Measurements from ENCODE around the gene TTC7B.

DNA sequence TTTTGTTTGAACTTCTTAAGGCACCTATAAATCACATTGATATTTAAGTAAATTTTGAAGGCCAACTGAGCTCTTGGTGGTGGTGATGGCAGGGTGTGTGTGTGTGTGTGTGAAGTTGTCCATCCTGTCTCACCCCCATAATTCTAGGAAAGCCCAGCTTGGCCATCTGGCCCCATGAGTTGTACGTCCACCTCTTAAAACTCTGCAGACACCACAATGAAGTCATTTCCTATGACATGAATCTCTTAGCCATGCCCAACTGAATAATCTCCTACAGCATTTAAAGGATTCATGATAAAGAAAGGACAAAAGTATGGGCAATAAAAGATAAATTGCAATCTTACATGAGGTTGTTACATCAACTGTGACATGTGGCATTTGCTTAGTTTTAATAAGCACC, 123.4 kb downstream of the TTC7B start:
- TF ChIP-seq POLR2A (IDR thresholded peaks at IDR 0.05) = no peak
- TF ChIP-seq, protein P1, sequence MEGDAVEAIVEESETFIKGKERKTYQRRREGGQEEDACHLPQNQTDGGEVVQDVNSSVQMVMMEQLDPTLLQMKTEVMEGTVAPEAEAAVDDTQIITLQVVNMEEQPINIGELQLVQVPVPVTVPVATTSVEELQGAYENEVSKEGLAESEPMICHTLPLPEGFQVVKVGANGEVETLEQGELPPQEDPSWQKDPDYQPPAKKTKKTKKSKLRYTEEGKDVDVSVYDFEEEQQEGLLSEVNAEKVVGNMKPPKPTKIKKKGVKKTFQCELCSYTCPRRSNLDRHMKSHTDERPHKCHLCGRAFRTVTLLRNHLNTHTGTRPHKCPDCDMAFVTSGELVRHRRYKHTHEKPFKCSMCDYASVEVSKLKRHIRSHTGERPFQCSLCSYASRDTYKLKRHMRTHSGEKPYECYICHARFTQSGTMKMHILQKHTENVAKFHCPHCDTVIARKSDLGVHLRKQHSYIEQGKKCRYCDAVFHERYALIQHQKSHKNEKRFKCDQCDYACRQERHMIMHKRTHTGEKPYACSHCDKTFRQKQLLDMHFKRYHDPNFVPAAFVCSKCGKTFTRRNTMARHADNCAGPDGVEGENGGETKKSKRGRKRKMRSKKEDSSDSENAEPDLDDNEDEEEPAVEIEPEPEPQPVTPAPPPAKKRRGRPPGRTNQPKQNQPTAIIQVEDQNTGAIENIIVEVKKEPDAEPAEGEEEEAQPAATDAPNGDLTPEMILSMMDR (IDR thresholded peaks at IDR 0.05) = no peak

Data from prostate gland (tissue), 2 donors.